ENCODE measurements around the gene MAPK11.

The MAPK11 gene

DNA sequence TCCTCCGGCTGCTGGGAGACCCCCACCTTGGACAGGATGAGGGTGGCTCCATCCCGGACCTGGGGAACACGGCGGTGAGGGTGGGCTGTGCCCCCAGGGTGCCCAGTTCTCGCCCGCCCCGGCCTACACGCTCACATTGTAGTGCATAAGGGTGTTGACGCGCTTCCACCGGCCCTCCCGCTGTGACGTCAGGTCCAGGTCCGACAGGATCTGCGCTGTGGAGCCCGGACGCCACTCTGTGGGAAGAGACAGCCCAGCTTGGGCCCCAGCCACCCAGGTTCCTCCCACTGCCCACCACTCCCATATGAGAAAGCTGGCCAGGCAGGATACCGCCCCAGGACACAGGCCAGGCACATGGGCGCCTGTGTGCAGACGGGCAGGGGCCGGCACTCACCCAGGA, 8.3 kb upstream of the MAPK11 start:
- WGBS, result 95% methylated on average over 21 of the region's 21 CpGs
- no peak overlapping the region for H3K4ac ChIP-seq (ENCODE audit: low read depth in 1 of 2, low read length in 2 of 2)

DNA sequence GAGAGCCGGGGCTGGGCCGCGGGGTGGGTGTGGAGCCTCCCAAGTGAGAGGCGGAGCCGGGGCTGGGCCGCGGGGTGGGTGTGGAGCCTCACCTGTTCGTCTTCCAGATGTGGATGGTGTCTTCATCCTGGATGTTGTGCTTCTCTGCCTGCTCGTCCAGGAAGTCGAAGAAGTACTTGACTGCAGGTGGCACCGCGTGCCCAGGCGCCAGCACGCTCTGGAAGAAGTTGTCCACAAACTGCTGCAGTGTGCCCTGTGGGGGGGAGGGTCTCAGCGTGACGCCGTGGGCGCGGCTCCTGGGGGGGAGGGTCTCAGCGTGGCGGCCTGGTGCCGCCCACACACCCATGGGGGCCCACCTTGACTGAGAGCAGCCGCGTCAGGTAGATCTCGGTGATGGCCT, 7.6 kb upstream of the MAPK11 start:
- Histone ChIP-seq H3K79me1 (replicated peaks; ENCODE audit: low read length, poor library complexity, severe bottlenecking) (peaks cover 24% of the 10 kb centered on the region), H3K4me3 (ENCODE audit: insufficient read depth in 1 of 2, low read depth in 1 of 2, low read length in 2 of 2) (no peak overlapping the region), H3K9me3 (ENCODE audit: control insufficient read depth, low read length) (no peaks in the 10 kb centered on the region), H3K4me1 (ENCODE audit: control insufficient read depth, insufficient read depth, low read depth, low read length) (peaks cover 29% of the 10 kb centered on the region), H3K27ac (ENCODE audit: low read length, poor library complexity, severe bottlenecking) (no peak overlapping the region), H2AFZ (ENCODE audit: low read depth, low read length) (no peak overlapping the region), H3K23ac (ENCODE audit: low read length in 2 of 2) (no peak overlapping the region), H3K4ac (ENCODE audit: low read depth in 1 of 2, low read length in 2 of 2) (no peak overlapping the region), H3K14ac (ENCODE audit: low read length in 2 of 2) (no peak overlapping the region), H2BK12ac (ENCODE audit: low read length in 2 of 2) (no peak overlapping the region), H2AK5ac (ENCODE audit: low read length, severe bottlenecking) (no peak overlapping the region), H2BK5ac (ENCODE audit: low read depth, low read length, poor library complexity, severe bottlenecking) (no peak overlapping the region), H2BK15ac (ENCODE audit: low read depth, poor library complexity, severe bottlenecking) (no peak overlapping the region), H3K36me3 (ENCODE audit: control insufficient read depth in 1 of 2, insufficient read depth in 2 of 2, low read depth in 1 of 2, low read length in 2 of 2) (peaks cover 82 to 87% of the 10 kb centered on the region in 2 experiments), H3K27me3 (ENCODE audit: control insufficient read depth in 1 of 2, insufficient read depth in 1 of 2, low read length in 2 of 2) (no peaks in the 10 kb centered on the region), H2BK120ac (ENCODE audit: low read depth, low read length) (no peak overlapping the region), H3K18ac (ENCODE audit: low read depth in 1 of 2, low read length in 2 of 2) (no peak overlapping the region), H3K4me2 (ENCODE audit: low read length, poor library complexity, severe bottlenecking) (no peak overlapping the region), H4K8ac (ENCODE audit: low read length) (no peak overlapping the region), H4K91ac (ENCODE audit: low read length) (no peak overlapping the region), H3K9ac (ENCODE audit: low read length) (no peak overlapping the region)
- DNase-seq, result no peak
- 97% methylated on average over 25 of the region's 25 CpGs for WGBS

More for the DNA sequence above, 8.3 kb upstream of the MAPK11 start:
- Histone ChIP-seq H3K18ac (ENCODE audit: low read depth in 1 of 2, low read length in 2 of 2) (no peak overlapping the region), H2BK5ac (ENCODE audit: low read depth, low read length, poor library complexity, severe bottlenecking) (no peak overlapping the region), H3K9ac (ENCODE audit: low read length) (no peak overlapping the region), H2BK12ac (ENCODE audit: low read length in 2 of 2) (no peak overlapping the region), H3K14ac (ENCODE audit: low read length in 2 of 2) (no peak overlapping the region), H3K27me3 (ENCODE audit: control insufficient read depth in 1 of 2, insufficient read depth in 1 of 2, low read length in 2 of 2) (no peaks in the 10 kb centered on the region), H4K8ac (ENCODE audit: low read length) (no peak overlapping the region), H3K27ac (ENCODE audit: low read length, poor library complexity, severe bottlenecking) (no peak overlapping the region), H2AK5ac (ENCODE audit: low read length, severe bottlenecking) (no peak overlapping the region), H3K4me2 (ENCODE audit: low read length, poor library complexity, severe bottlenecking) (no peak overlapping the region), H3K79me1 (replicated peaks; ENCODE audit: low read length, poor library complexity, severe bottlenecking) (peaks cover 24% of the 10 kb centered on the region), H2BK15ac (ENCODE audit: low read depth, poor library complexity, severe bottlenecking) (no peak overlapping the region), H3K4me3 (ENCODE audit: insufficient read depth in 1 of 2, low read depth in 1 of 2, low read length in 2 of 2) (no peak overlapping the region), H2BK120ac (ENCODE audit: low read depth, low read length) (no peak overlapping the region), H3K9me3 (ENCODE audit: control insufficient read depth, low read length) (no peaks in the 10 kb centered on the region), H3K23ac (ENCODE audit: low read length in 2 of 2) (no peak overlapping the region), H4K91ac (ENCODE audit: low read length) (peak overlapping the region; percentile 19), H2AFZ (ENCODE audit: low read depth, low read length) (no peak overlapping the region), H3K4me1 (ENCODE audit: control insufficient read depth, insufficient read depth, low read depth, low read length) (peaks cover 36% of the 10 kb centered on the region), H3K36me3 (ENCODE audit: control insufficient read depth in 1 of 2, insufficient read depth in 2 of 2, low read depth in 1 of 2, low read length in 2 of 2) (peaks cover 85 to 91% of the 10 kb centered on the region in 2 experiments)
- no peak for DNase-seq

DNA sequence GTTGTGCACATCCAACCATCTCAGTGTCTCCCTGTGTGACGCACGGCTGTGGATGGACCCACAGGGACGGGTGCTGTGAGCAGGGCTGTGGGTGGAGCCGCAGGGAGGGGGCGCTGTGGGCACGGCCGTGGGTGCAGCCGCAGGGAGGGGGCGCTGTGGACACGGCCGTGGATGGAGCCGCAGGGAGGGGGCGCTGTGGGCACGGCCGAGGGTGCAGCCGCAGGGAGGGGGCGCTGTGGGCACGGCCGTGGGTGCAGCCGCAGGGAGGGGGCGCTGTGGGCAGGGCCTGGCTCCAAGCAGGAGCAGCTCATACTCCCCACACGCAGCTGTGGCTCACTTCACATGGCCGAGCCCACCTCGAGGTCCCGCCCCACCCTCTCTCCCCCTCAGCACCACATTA, 6.0 kb upstream of the MAPK11 start:
- DNase-seq, result no peak
- H2BK15ac ChIP-seq (ENCODE audit: low read depth, poor library complexity, severe bottlenecking), result no peak overlapping the region

DNA sequence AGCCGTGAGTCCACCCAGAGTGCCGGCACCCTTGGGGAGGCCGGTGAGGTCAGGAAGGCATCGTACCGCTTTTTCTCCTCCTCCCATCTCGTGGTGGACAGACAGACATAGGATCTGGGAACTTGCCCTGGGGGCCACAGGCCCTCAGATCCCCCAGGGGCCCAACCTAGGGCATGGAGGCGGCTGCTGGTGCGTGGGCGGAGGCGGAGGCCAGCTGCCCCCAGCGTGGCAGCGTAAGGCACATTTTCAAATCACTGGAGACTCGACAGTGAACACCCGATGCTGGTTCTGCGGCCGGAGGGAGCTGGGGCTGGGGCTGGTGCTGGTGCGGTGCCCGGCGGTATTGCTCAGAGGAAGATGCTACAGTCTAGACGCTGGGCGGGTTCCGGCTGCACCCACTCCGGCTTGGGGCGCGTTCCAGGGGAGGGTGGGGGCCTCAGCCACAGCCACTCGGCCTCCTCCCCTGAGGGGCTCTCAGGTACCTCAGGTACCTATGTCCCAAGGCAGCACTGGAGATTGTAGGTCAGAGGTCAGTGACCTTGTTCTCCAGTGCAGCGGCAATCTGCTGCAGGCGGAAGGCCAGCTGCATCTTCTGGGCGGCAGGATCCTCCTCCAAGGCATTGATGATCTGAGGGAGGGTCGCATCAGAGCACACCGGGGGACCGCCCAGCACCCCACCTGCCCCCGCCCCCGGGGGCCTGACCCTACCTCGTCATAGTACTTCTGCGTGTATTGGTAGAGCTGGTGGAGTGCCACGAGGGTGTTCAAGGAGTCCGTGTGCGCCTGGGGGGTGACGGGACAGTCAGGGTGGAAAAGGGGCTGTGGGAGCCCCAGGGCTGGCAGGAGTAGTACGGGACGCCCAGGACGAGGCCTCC, 5.2 kb upstream of the MAPK11 start:
- DNase-seq, result no peak
- no peak overlapping the region for H3K9ac ChIP-seq (ENCODE audit: low read length)
- H3K4me1 ChIP-seq (ENCODE audit: control insufficient read depth, insufficient read depth, low read depth, low read length), result peaks cover 33% of the 10 kb centered on the region
- no peak overlapping the region for H3K4me2 ChIP-seq (ENCODE audit: low read length, poor library complexity, severe bottlenecking)
- no peak overlapping the region for H3K4me3 ChIP-seq (ENCODE audit: insufficient read depth in 1 of 2, low read depth in 1 of 2, low read length in 2 of 2)
- no peak overlapping the region for H3K27ac ChIP-seq (ENCODE audit: low read length, poor library complexity, severe bottlenecking)
- no peak overlapping the region for H2BK12ac ChIP-seq (ENCODE audit: low read length in 2 of 2)
- no peak overlapping the region for H3K18ac ChIP-seq (ENCODE audit: low read depth in 1 of 2, low read length in 2 of 2)
- no peak overlapping the region for H2BK5ac ChIP-seq (ENCODE audit: low read depth, low read length, poor library complexity, severe bottlenecking)
- H3K14ac ChIP-seq (ENCODE audit: low read length in 2 of 2), result no peak overlapping the region
- peaks cover 63 to 74% of the 10 kb centered on the region in 2 experiments for H3K36me3 ChIP-seq (ENCODE audit: control insufficient read depth in 1 of 2, insufficient read depth in 2 of 2, low read depth in 1 of 2, low read length in 2 of 2)
- no peak overlapping the region for H2AK5ac ChIP-seq (ENCODE audit: low read length, severe bottlenecking)
- no peak overlapping the region for H4K91ac ChIP-seq (ENCODE audit: low read length)
- H2BK120ac ChIP-seq (ENCODE audit: low read depth, low read length), result no peak overlapping the region
- WGBS, result 91% methylated on average over 43 of the region's 43 CpGs
- no peaks in the 10 kb centered on the region for H3K27me3 ChIP-seq (ENCODE audit: control insufficient read depth in 1 of 2, insufficient read depth in 1 of 2, low read length in 2 of 2)
- no peak overlapping the region for H2BK15ac ChIP-seq (ENCODE audit: low read depth, poor library complexity, severe bottlenecking)
- H4K8ac ChIP-seq (ENCODE audit: low read length), result no peak overlapping the region
- peaks cover 11% of the 10 kb centered on the region for H3K79me1 ChIP-seq (replicated peaks; ENCODE audit: low read length, poor library complexity, severe bottlenecking)
- H3K23ac ChIP-seq (ENCODE audit: low read length in 2 of 2), result no peak overlapping the region
- H3K4ac ChIP-seq (ENCODE audit: low read depth in 1 of 2, low read length in 2 of 2), result no peak overlapping the region
- H3K9me3 ChIP-seq (ENCODE audit: control insufficient read depth, low read length), result no peaks in the 10 kb centered on the region
- H2AFZ ChIP-seq (ENCODE audit: low read depth, low read length), result no peak overlapping the region

More for the DNA sequence above, 6.0 kb upstream of the MAPK11 start:
- Histone ChIP-seq H2AFZ (ENCODE audit: low read depth, low read length) (no peak overlapping the region), H3K4me2 (ENCODE audit: low read length, poor library complexity, severe bottlenecking) (no peak overlapping the region), H3K36me3 (ENCODE audit: control insufficient read depth in 1 of 2, insufficient read depth in 2 of 2, low read depth in 1 of 2, low read length in 2 of 2) (peaks cover 68 to 81% of the 10 kb centered on the region in 2 experiments), H3K18ac (ENCODE audit: low read depth in 1 of 2, low read length in 2 of 2) (no peak overlapping the region), H4K91ac (ENCODE audit: low read length) (no peak overlapping the region), H3K9me3 (ENCODE audit: control insufficient read depth, low read length) (no peaks in the 10 kb centered on the region), H2BK120ac (ENCODE audit: low read depth, low read length) (no peak overlapping the region), H3K4me3 (ENCODE audit: insufficient read depth in 1 of 2, low read depth in 1 of 2, low read length in 2 of 2) (peak overlapping the region in 1 of 2 experiments; percentile 19), H3K27ac (ENCODE audit: low read length, poor library complexity, severe bottlenecking) (no peak overlapping the region), H3K9ac (ENCODE audit: low read length) (no peak overlapping the region), H2BK5ac (ENCODE audit: low read depth, low read length, poor library complexity, severe bottlenecking) (no peak overlapping the region), H3K27me3 (ENCODE audit: control insufficient read depth in 1 of 2, insufficient read depth in 1 of 2, low read length in 2 of 2) (no peaks in the 10 kb centered on the region), H3K14ac (ENCODE audit: low read length in 2 of 2) (no peak overlapping the region), H3K79me1 (replicated peaks; ENCODE audit: low read length, poor library complexity, severe bottlenecking) (peaks cover 16% of the 10 kb centered on the region), H4K8ac (ENCODE audit: low read length) (no peak overlapping the region), H3K4ac (ENCODE audit: low read depth in 1 of 2, low read length in 2 of 2) (no peak overlapping the region), H2BK12ac (ENCODE audit: low read length in 2 of 2) (no peak overlapping the region), H3K4me1 (ENCODE audit: control insufficient read depth, insufficient read depth, low read depth, low read length) (peaks cover 31% of the 10 kb centered on the region), H3K23ac (ENCODE audit: low read length in 2 of 2) (no peak overlapping the region), H2AK5ac (ENCODE audit: low read length, severe bottlenecking) (no peak overlapping the region)
- WGBS, result 85% methylated on average over 19 of the region's 25 CpGs
